Measurements from ENCODE around the gene LIMA1.
"Not testable (repeated sequence)": the region's sequence is repeated elsewhere in the genome, so short reads cannot be mapped to it uniquely, and the experiment has no call there.

The LIMA1 gene

GRCh38 chr12:50246873-50247612, 36.3 kb downstream of the LIMA1 start:
- peak; percentile 49 to 59 for DNase-seq

- DNase-seq: no peak
These were observed 37.0 kb downstream of the LIMA1 start for GRCh38 chr12:50246197-50246865.

- no peak for DNase-seq
These were observed 39.8 kb downstream of the LIMA1 start for GRCh38 chr12:50243507-50243906.

- no peak for DNase-seq
These were observed 40.5 kb downstream of the LIMA1 start for GRCh38 chr12:50242751-50243191.

DNA sequence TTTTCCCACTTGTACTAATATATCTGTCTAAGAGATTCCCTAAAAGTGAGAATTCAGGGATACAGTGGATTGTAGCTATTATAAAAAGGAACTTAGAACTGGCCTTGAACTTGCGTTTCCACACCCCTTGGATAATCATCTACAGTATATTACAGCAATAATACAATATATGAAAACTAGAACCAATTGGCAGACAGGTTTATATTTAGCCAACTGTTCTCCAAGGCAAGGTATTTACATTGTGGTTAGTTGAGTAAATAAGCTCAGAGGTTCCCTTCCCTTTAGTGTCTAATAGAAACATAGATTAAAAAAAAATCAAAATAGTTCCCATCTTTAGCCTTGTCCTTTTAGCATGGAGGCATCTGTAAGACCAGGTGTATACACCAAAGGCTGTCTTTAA, 42.1 kb downstream of the LIMA1 start:
- no peak for DNase-seq

DNA sequence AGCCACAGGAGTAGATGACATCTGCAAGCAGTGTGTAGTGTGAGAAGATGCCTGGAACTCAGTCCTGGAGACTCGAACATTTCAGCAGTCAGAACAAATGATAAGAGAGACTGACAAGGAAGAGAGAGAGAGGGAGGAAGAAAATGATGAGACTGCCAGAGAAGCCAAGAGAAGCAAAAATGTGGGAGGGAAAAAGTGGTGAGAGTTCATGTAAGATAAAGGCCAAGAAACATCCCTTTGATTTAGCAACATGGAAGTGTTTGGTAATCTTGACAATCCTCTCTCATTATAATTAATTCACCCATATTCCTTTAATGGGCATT, 42.6 kb downstream of the LIMA1 start:
- no peak for DNase-seq

DNA sequence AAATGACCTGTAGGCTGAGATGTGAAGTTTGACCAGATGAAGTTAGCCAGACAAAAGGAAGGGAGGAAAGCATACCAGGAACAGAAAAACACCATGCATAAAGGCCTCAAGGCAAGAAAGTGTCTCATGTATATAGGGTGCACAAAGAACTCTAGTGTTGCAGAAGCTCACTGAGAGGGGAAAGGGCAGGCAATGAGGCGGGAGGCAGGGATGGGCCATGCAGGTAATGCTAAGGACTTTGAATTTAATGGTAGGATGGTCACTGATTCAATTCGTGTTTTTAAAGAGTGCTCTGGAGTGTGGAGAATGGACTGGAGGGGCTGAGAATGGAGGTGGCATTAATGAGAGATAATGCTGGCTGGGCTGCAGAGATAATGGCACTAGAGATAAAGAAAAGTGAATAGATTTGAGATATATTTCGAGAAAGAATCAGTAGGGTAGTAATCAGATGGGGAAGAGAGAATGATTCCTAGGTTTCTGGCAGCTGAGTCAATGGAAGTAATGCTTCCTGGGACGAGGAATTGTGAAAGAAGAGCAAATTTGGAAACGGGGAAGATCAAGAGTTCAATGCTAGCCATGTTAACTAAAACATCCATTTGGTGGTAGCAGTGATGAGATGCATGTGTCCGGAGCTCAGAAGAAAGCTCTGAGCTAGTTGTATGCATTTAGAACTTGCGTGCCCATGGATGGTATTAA, 43.1 kb downstream of the LIMA1 start:
- DNase-seq: no peak

DNA sequence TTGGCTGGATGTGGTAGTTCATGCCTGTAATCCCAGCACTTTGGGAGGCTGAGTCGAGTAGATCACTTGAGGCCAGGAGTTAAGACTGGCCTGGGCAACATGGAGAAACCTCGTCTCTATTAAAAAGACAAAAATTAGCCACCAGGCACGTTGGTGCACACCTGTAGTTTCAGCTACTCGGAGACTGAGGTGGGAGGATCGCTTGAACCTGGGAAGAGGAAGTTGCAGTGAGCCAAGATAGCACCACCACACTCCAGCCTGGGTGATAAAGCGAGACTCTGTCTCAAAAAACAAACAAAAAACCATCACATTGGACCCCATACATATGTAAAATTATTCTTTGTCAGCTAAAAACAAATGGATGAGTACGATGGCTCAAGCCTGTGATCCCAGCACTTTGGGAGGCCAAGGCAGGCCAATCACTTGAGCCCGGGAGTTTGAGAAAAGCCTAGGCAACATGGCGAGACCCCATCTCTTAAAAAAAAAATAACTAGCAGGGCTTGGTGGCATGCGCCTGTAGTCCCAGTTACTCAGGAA, 43.9 kb downstream of the LIMA1 start:
- no peak for DNase-seq

GRCh38 chr12:50234347-50234746, 49.0 kb downstream of the LIMA1 start:
- DNase-seq: peak in 1 of 2 donors; percentile 24

DNA sequence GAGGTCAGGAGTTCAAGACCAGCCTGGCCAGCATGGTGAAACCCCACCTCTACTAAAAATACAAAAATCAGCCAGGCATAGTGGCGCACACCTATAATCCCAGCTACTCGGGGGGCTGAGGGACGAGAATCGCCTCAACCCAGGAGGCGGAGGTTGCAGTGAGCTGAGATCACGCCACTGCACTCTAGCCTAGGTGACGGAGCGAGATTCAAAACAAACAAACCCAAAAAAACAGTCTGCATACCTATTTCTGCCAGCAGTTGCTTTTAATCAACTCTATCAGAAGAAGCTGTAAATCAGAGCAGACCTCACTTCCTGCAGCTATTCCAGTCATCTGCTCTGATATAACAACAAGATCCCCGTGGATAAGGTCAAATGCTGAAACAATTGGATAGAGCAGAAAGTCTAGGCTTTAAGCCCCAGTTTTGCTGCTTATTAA, 50.5 kb downstream of the LIMA1 start:
- DNase-seq: no peak

- DNase-seq: no peak
These were observed 51.1 kb downstream of the LIMA1 start for GRCh38 chr12:50232206-50232605.

- DNase-seq: no peak
These were observed 52.0 kb downstream of the LIMA1 start for GRCh38 chr12:50231346-50231745.

GRCh38 chr12:50230217-50230616, 53.1 kb downstream of the LIMA1 start:
- no peak for DNase-seq

DNA sequence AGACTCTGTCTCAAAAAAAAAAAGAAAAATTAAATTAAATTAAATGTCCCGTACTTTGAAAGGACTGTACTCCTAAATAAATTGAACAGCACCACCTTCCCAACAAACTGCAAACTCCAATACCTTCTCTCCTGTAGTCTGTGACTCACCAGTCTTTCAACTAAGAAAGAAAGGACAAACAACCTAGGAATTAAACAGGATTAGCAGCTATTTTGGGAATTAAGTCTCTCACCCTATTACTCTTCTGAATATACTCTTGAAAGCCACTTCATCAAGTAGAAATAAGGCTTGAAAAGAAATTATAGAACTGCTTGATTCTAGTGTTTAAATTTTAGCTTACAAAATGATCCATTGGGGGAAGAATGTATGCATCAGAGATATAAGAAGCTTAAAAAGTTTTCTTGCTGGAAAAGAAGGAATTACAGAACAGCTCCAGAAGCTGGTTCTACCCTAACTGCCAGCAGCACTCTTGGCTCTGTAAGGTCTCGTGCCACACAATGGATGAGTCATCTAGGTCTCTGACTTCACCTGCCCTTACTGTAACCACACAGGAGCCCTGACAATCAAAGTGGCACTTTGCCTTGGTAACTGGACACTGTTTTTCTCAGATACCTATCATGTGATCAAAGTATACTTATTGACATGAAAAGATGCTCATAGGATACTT, 59.2 kb downstream of the LIMA1 start:
- DNase-seq: peak; percentile 30 to 48

- DNase-seq: peak; percentile 17 to 30
These were observed 61.0 kb downstream of the LIMA1 start for GRCh38 chr12:50222275-50222783.

DNA sequence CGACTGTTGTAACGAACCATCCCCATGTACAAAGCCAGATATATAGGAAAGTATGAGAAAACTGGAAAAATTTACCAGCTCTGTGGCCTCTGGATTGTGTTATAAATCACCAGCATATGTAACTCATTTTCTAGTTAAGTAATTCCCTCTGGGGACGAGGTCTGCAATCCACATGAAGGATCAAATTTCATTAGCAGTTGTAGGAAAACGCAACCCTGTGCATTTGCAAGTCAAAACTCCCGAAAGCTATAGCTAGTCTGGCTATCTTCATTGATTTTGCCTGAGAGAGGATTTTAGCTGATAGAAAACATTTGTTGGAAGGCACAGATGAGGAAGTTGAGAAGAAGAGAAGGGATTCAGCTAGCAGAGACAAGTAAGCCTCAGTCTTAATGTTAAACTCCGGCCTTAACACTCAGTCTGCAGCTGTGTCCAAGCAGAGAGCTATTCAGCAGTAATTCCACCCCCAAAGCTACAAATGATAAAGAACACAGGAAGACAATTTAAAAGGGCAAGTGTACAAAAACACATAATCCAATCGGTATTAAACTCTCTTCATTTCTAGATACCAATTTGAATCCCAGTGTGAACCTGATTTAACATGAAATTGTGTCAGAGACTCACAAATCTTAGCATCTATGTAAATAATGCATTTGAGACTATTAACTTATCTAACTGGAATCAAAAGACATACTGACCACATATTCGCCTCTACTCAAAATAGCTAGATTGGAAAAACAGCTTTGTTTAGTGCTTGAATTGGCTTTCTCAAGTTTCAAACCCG, 61.9 kb downstream of the LIMA1 start:
- no peak for DNase-seq

GRCh38 chr12:50220363-50220995, 62.8 kb downstream of the LIMA1 start:
- peak; percentile 36 to 43 for DNase-seq

GRCh38 chr12:50219544-50219943, 63.8 kb downstream of the LIMA1 start:
- no peak for DNase-seq

GRCh38 chr12:50219001-50219400, 64.3 kb downstream of the LIMA1 start:
- not testable (repeated sequence) for DNase-seq

GRCh38 chr12:50218386-50218785, 64.9 kb downstream of the LIMA1 start:
- DNase-seq: no peak

DNA sequence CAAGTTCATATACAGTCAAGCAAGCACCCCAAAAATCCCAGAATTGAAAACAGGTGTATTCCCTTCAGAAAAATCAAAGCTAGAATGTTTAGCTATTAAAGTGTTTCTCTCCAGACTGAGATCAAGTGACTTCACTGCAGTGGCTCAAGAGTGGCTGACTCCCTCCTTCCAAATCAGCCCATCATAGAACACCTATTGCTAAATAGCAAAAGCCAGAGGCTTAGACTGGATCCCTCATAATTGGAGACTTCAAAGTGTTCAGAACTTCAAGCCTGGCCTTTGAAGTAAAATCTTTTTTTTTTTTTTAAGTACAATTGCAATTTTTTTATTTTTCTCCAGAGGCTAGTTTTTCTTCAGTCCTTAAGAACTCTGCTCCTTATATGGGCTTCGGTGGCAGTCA, 66.1 kb downstream of the LIMA1 start:
- no peak for DNase-seq

GRCh38 chr12:50215033-50215432, 68.3 kb downstream of the LIMA1 start:
- DNase-seq: no peak

All from stimulated activated CD4-positive, alpha-beta T cell treated with anti-CD3 and anti-CD28 coated beads, Interleukin-2, amount 100 ng/mL, for 24 hours (primary cell).